ENCODE data around the gene TNFSF9.
"Not testable (repeated sequence)": the region's sequence is repeated elsewhere in the genome, so short reads cannot be mapped to it uniquely, and the experiment has no call there.

GRCh38 chr19:6562437-6562836, 31.6 kb downstream of the TNFSF9 start:
- TF ChIP-seq POLR2A, CTCF (IDR thresholded peaks at IDR 0.05): not testable (repeated sequence)

Data from heart left ventricle (tissue), 13 donors.